GM12864 (cell line): ENCODE measurements around the gene RRP9.

Experiments
- DNase-seq: peaks from one replicate; pipeline ENCODE4 v3.0.0-alpha.2; 2011; ENCODE audit warnings: low read depth
- H3K4me3 ChIP-seq: 2 replicates; pipeline ENCODE4 v1.5.1; 2011; ENCODE audit warnings: mild to moderate bottlenecking, low read depth, low read length, control low read depth
- CTCF ChIP-seq: IDR thresholded peaks from 2 replicates; pipeline ENCODE4 v1.5.1; 2011; ENCODE audit warnings: low read depth, mild to moderate bottlenecking, moderate library complexity, low read length, control low read depth, inconsistent platforms; ENCODE audit errors: missing control alignments

RRP9 gene

GRCh38 chr3:51960386-51960785 is 18.7 kb upstream of the RRP9 start:
- DNase-seq = no peak
- H3K4me3 ChIP-seq = no peak overlapping the region
- TF ChIP-seq CTCF = no peak

GRCh38 chr3:51959651-51960050 is 17.9 kb upstream of the RRP9 start:
- H3K4me3 ChIP-seq = no peak overlapping the region
- DNase-seq = no peak
- TF ChIP-seq CTCF = no peak

GRCh38 chr3:51958603-51959521 is 17.2 kb upstream of the RRP9 start:
- no peak for TF ChIP-seq CTCF
- no peak overlapping the region for H3K4me3 ChIP-seq
- DNase-seq = no peak

- TF ChIP-seq CTCF = no peak
- no peak for DNase-seq
- no peak overlapping the region for H3K4me3 ChIP-seq
Measured at GRCh38 chr3:51957520-51958205, 16.0 kb upstream of the RRP9 start.

GRCh38 chr3:51955893-51956770 is 14.4 kb upstream of the RRP9 start:
- DNase-seq = no peak
- no peak overlapping the region for H3K4me3 ChIP-seq
- TF ChIP-seq CTCF = peak; percentile 52

- H3K4me3 ChIP-seq = no peak within 1 kb of the TSS
- no peak for DNase-seq
- TF ChIP-seq CTCF = no peak
Measured at GRCh38 chr3:51955175-51955892, 13.6 kb upstream of the RRP9 start, which contains the start of gene GPR62. GPR62 (plus strand) TSS chr3:51955381; CDS start chr3:51955653, 272 bp downstream.
